Activated B cell treated with CpG ODN at 0.5 μM for 24 hours (primary cell): Measurements from ENCODE around the gene NBEAL1. TPM values are rescaled to one million over a fixed set of nuclear protein-coding genes. Genes with fewer than 3 reads are reported as not detected.
"Not testable (repeated sequence)": the region's sequence is repeated elsewhere in the genome, so short reads cannot be mapped to it uniquely, and the experiment has no call there.

Source experiments
- ATAC-seq: fragments of 200-7000 bp; cut with Tn5 transposase; one replicate; pipeline ENCODE4 v1.10.0; 2021; ENCODE audit warnings: low read depth, mild to moderate bottlenecking, moderate library complexity
- CTCF ChIA-PET: fragments of 350-600 bp; sonication (Branson Sonifier 250); formaldehyde crosslinking; loops from one replicate; lab custom pipeline; 2021; ENCODE audit warnings: antibody characterized with exemption; lab: Charles Lee
- POLR2A ChIA-PET: fragments of 350-600 bp; sonication (Branson Sonifier 250); formaldehyde crosslinking; loops from one replicate; lab custom pipeline; 2021; ENCODE audit warnings: antibody characterized with exemption; lab: Charles Lee
- DNase-seq: peaks from one replicate; pipeline ENCODE4 v3.0.0; 2022
- H3K27ac Mint-ChIP-seq: one replicate; pipeline ENCODE4 v1.8.0; 2020; ENCODE audit warnings: mixed read lengths
- H3K27me3 Mint-ChIP-seq: one replicate; pipeline ENCODE4 v1.8.0; 2021; ENCODE audit warnings: mixed read lengths
- H3K36me3 Mint-ChIP-seq: one replicate; pipeline ENCODE4 v1.8.0; 2021; ENCODE audit warnings: low read depth, mixed read lengths
- H3K4me1 Mint-ChIP-seq: one replicate; pipeline ENCODE4 v1.8.0; 2021; ENCODE audit warnings: mixed read lengths
- H3K4me3 Mint-ChIP-seq: one replicate; pipeline ENCODE4 v1.8.0; 2020; ENCODE audit warnings: mild to moderate bottlenecking, mixed read lengths
- H3K9me3 Mint-ChIP-seq: one replicate; pipeline ENCODE4 v1.8.0; 2020; ENCODE audit warnings: mixed read lengths
- CTCF ChIP-seq: fragments of 200-600 bp; IDR thresholded peaks from one replicate; pipeline ENCODE4 v1.8.0; 2022; ENCODE audit warnings: antibody characterized with exemption, mild to moderate bottlenecking
- intact Hi-C: fragments of 100-400 bp; cut with micrococcal nuclease; formaldehyde crosslinking; loops from one replicate; pipeline ENCODE4 v1.15.1; 2024
- total RNA-seq: library from RNA; stranded (reverse); gene quantifications from 2 replicates; pipeline ENCODE4 v1.2.3, GENCODE V29; 2022

NBEAL1 gene
- total RNA-seq, 1 donor from 2014 or later, result 8.9 TPM

GRCh38 chr2:203112342-203112741 is 97.7 kb downstream of the NBEAL1 start:
- no peak for TF ChIP-seq CTCF
- H3K36me3 Mint-ChIP-seq, result peaks cover 25% of the 10 kb centered on the region
- H3K9me3 Mint-ChIP-seq, result no peaks in the 10 kb centered on the region
- CTCF ChIA-PET, result no interaction called here
- no peaks in the 10 kb centered on the region for H3K27me3 Mint-ChIP-seq
- no peak overlapping the region for H3K4me3 Mint-ChIP-seq
- ATAC-seq, result no peak
- H3K4me1 Mint-ChIP-seq, result no peaks in the 10 kb centered on the region
- no peak for DNase-seq
- no peak overlapping the region for H3K27ac Mint-ChIP-seq
- intact Hi-C loops, result no loop called here
- POLR2A ChIA-PET, result no interaction called here

GRCh38 chr2:203115201-203115700 is 100.6 kb downstream of the NBEAL1 start:
- H3K27me3 Mint-ChIP-seq, DNase-seq, POLR2A ChIA-PET, ATAC-seq, intact Hi-C loops, H3K4me3 Mint-ChIP-seq, H3K9me3 Mint-ChIP-seq, H3K4me1 Mint-ChIP-seq, H3K27ac Mint-ChIP-seq: not testable (repeated sequence)
- H3K36me3 Mint-ChIP-seq, result peaks cover 22% of the 10 kb centered on the region
- CTCF ChIA-PET, result interaction anchor here (0.6 kb wide), 1 partner anchor 83 kb away, joined by 4 read pairs; no protein-coding TSS in a partner anchor

GRCh38 chr2:203122317-203122986 is 107.8 kb downstream of the NBEAL1 start:
- Mint-ChIP-seq H3K27me3 (no peaks in the 10 kb centered on the region), H3K4me3 (no peak overlapping the region), H3K9me3 (no peaks in the 10 kb centered on the region), H3K4me1 (no peaks in the 10 kb centered on the region), H3K27ac (no peak overlapping the region), H3K36me3 (peaks cover 8% of the 10 kb centered on the region)
- ChIA-PET POLR2A (no interaction called here), CTCF (no interaction called here)
- DNase-seq (no peak), ATAC-seq (no peak)
- intact Hi-C loops, result no loop called here
- TF ChIP-seq CTCF, result no peak

- Mint-ChIP-seq H3K4me1 (no peaks in the 10 kb centered on the region), H3K27ac (no peak overlapping the region), H3K27me3 (no peaks in the 10 kb centered on the region), H3K4me3 (no peak overlapping the region), H3K9me3 (no peaks in the 10 kb centered on the region), H3K36me3 (peaks cover 12% of the 10 kb centered on the region)
- no peak for DNase-seq
- no peak for ATAC-seq
- intact Hi-C loops, result no loop called here
- ChIA-PET POLR2A (no interaction called here), CTCF (no interaction called here)
- TF ChIP-seq CTCF, result no peak
Measured at GRCh38 chr2:203126996-203127395, 112.3 kb downstream of the NBEAL1 start.

- no peak for ATAC-seq
- H3K9me3 Mint-ChIP-seq, result no peaks in the 10 kb centered on the region
- CTCF ChIA-PET, result no interaction called here
- POLR2A ChIA-PET, result no interaction called here
- DNase-seq, result no peak
- H3K27ac Mint-ChIP-seq, result no peak overlapping the region
- no peaks in the 10 kb centered on the region for H3K27me3 Mint-ChIP-seq
- no peak for TF ChIP-seq CTCF
- no peak overlapping the region for H3K4me3 Mint-ChIP-seq
- intact Hi-C loops, result no loop called here
- peaks cover 6% of the 10 kb centered on the region for H3K36me3 Mint-ChIP-seq
- no peaks in the 10 kb centered on the region for H3K4me1 Mint-ChIP-seq
Measured at GRCh38 chr2:203135105-203135504, 120.4 kb downstream of the NBEAL1 start.
